Stimulated activated naive CD8-positive, alpha-beta T cell treated with anti-CD3 and anti-CD28 coated beads, Interleukin-15, Interleukin-2, amounts not matched to agents 100 U/mL and 50 U/mL, for 24 hours (primary cell): ENCODE data around the gene MYORG.

Experiments
- ATAC-seq: fragments of 150-1000 bp; cut with Tn5 transposase; one replicate; pipeline ENCODE4 v1.10.0; 2021
- DNase-seq: peaks from one replicate; pipeline ENCODE4 v3.0.0; 2021

The MYORG gene

GRCh38 chr9:34384368-34385165 lies 7.9 kb upstream of the MYORG start:
- DNase-seq (no peak), ATAC-seq (no peak)

GRCh38 chr9:34383904-34384303 lies 7.2 kb upstream of the MYORG start:
- ATAC-seq (no peak), DNase-seq (no peak)

- DNase-seq (no peak), ATAC-seq (no peak)
Observed at GRCh38 chr9:34382879-34383278, 6.2 kb upstream of the MYORG start.

GRCh38 chr9:34382054-34382453 lies 5.4 kb upstream of the MYORG start:
- ATAC-seq, result no peak
- no peak for DNase-seq

GRCh38 chr9:34381323-34381722 lies 4.6 kb upstream of the MYORG start:
- no peak for DNase-seq
- ATAC-seq, result no peak

- peak; percentile 79 for DNase-seq
Observed at GRCh38 chr9:34380511-34381315, 4.0 kb upstream of the MYORG start.

DNA sequence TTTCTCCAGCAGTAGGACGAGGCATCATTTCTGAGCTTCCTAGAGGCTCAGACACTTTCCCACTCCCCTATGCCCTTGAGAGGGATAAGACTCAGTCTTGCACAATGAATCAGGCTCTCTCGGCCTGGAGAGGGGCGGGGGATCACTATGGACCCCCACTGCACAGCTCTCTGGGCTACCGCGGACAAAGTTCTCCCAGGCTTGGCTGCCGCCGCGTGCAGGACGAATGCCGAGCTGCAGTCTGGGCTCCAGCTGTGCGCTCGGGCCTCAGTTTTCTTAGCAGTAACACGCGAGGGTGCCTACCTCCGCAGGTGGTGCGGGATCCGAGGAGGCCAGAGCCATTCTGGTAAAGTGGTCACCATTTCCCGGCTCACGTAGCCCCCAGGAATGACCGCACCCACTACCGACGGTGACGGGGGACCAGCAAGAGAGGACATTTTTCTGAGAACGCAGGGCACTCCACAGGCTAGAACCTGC lies 3.4 kb upstream of the MYORG start:
- DNase-seq (peak; percentile 26), ATAC-seq (no peak)

More at GRCh38 chr9:34380511-34381315, 4.0 kb upstream of the MYORG start:
- ATAC-seq, result peak; percentile 44

DNA sequence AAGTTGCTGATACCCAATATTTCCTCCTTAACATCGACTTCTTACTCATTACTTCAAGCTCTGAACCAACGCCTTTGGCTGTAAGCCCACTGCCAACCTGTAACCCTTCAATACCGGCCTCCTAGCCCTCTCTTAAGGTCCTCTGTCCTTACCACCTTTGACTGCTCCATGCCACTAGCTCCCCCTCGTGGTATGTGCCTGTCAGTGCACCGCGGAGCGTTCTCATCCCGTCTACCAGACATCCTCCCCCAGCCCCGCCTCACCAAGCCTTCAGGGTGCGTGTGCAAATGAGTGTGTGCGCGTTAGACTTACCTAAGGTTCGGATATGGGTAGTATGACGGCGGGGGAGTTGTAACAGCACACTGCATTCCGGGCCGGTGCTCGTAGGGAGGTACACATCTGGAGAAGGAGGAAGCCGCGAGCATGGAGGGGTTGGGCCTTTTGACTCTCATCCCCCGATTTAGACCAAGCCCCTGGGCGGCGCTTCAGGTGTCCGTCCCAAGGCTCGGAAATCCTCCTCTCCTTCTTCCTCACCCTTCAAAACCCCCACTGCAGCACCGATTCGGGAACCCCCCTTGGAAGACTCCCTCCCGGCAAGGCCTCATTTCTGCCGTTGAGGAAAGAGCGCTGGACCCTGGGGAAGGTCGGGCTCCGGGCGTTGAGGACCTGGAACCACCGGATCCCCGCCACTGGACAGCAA lies 2.8 kb upstream of the MYORG start:
- DNase-seq (peak; percentile 91), ATAC-seq (peak; percentile 29)

DNA sequence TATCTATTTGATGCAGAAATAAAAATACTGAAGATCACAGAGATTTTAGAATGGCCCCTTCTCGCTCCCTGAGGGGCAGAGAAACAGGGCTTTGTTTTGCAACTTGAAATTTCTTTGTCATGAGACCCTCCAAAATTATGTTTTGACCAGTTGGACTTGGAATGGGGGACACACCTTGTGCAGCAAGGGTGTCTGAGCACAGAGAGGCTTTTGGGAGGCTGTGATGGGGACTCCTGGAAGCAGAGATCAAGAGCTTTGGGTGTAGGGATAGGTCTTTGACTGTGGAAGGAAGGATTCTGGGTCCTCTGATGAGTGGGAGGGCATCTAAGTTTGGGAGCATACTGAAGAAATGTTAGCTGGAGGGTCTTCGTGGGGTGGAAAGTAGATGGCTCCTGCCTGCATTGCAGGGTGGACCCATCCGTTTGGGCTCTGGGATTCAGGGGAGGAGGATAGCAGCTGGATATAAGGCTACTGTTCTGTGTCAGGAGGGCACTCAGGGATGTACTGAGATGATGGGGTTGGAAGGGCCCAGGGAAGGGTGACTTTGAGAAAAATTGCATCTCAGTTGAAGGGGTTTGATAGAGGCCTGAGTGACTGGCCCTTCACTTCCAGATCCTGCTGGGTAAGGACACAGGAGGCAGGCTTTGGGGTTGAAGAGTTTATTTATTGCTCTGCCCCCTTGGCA lies 1.8 kb upstream of the MYORG start:
- no peak for DNase-seq
- ATAC-seq, result no peak

- ATAC-seq, result no peak
Observed at GRCh38 chr9:34377404-34377746, 677 bp upstream of the MYORG start.

DNA sequence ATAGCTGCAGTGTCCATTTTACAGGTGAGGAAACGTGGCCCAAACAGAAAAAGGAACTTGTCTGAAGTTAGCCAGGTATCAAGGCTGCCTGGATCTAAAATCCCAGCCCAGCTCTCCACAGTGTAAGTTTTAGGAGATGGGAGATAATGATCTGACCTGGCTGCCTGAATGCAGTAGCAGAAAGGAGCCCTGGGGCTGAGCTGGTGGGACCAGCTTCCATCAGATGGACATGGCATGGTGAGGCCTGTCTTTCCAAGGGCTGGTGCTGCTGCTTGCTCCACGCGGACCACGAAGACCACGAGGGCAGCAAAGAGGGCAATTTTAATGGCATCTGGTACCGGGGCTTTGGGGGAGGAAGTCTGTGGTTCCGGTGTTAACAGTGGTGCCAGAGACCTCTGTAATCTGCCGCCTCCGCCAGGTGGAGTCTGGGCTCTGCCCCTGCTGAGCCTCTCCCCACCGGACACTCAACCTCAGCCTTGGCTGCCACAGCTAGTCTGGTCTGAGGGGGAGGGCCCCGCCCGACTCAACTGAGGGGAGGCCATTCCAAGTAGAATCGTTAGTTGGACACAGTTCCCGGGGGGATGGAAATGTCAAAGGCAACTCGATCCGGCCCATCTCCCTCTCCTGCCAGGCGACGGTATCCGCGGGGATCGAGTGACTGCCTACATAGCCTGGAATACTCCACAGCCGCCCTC lies 650 bp downstream of the MYORG start:
- ATAC-seq (no peak), DNase-seq (peak; percentile 61)

More at GRCh38 chr9:34377404-34377746, 677 bp upstream of the MYORG start:
- no peak for DNase-seq

- DNase-seq (no peak), ATAC-seq (no peak)
Observed at GRCh38 chr9:34374905-34375552, 1.7 kb downstream of the MYORG start.

DNA sequence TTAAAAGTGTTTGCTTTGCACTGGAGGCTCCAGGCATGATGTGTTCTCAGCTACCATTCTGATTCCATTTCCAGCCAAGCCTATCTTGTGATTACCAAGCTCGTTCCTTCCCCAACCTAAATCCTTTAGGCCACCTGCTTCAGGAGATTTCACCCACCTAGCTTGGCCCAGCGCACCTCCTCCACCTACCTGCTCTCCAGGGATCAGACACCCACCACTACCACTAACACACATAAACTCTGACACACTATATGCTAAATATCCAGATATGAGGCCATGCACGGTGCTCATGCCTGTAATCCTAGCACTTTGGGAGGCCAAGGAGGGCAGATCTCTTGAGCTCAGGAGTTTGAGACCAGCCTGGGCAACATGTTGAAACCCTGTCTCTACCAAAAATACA lies 2.4 kb downstream of the MYORG start:
- no peak for ATAC-seq

DNA sequence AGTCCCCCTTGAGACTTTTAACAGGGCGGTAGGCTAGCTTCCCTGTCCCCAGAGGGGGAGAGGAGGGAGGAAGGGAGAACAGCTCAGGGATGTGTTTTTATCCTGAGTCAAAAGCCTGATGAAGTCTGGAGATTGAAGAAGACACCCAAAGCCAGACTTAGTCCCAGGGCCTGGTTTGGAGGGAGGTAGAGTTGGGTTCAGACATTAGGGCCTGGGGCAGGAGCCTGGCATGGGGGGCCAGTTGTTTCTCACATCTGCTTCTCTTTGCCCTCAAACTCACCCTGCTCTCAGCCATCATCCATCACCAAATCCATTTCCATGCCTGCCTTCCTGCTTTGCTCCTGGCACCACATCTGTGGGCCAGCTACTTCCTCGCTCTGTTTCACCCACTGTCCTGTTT lies 2.9 kb downstream of the MYORG start:
- no peak for DNase-seq
- ATAC-seq, result no peak

More for the DNA sequence above, 2.4 kb downstream of the MYORG start:
- no peak for DNase-seq

DNA sequence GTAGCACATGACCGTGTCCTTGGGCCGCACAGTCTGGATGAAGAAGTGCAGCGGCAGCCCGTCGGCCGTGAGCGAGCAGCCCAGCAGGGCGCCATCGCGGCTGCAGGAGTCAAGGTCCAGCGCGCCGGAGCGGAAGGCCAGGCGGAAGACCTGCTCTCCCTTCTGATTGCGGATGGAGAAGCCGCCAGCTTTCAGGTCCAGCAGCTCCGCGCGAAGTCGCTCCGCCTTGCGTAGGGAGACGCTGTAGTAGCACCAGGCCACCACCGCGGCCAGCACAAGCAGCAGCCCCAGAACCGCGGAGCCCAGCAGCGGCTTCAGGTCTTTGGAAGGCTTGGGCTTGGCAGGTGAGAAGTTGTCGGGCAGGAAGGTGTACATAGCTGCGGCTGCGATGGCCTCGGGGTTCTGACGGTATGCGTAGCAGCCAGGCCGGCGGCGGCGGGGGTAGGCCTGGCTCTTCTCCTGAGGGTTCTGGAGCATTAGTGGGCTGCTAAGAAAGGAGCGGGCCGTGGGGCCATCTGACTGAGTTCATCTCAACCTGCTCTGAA lies 4.2 kb downstream of the MYORG start:
- no peak for ATAC-seq
- no peak for DNase-seq

GRCh38 chr9:34371886-34372466 lies 4.7 kb downstream of the MYORG start:
- ATAC-seq, result no peak
- DNase-seq, result no peak

DNA sequence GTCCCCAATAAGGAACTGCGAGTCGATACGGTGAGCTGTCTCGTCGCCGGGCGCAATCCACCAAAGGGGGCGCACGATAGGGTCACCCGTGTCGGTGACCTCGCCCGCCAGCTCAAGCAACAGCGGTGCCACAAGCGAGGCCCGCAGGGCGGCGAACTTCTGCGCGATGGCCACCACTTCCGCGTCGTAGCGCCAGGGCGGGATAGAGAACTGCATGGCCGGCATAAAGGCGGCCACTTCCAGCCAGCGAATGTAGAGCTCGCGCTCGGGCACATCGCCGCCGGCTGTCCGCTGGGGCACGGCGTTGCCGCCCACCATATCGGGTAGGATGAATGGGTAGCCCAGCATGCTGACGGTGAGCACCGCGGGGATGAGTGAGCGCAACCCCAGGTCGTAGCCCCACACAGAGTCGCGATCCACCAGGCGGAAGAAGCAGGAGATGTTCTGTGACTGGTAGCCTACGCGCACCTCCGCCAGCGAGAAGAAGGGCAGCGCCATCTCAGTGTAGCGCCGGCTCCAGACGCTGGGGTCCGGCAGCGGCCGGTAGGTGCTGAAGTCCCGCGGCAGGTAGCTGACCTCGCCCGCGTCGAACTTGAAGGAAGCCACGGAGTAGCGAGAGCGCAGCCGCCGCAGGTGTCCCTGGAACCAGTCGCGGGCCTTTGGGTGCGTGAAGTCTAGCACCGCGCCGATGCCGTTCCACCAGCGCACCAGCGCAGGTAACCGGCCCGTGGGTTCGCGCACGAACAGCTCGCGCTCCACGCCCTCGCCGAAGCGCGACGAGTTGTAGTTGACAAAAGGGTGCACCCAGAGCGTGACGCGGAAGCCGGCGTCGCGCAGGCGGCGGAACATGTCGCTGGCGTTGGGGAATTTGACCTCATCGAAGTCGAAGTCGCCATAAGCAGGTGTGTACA lies 5.5 kb downstream of the MYORG start:
- DNase-seq (no peak), ATAC-seq (no peak)

- ATAC-seq, result no peak
Observed at GRCh38 chr9:34370335-34370969, 6.2 kb downstream of the MYORG start.

GRCh38 chr9:34369636-34370035 lies 7.1 kb downstream of the MYORG start:
- DNase-seq (no peak), ATAC-seq (no peak)

More at GRCh38 chr9:34370335-34370969, 6.2 kb downstream of the MYORG start:
- no peak for DNase-seq
